Posterior vena cava (tissue), 2 donors: Measurements from ENCODE around the gene RNF208. TPM values are rescaled to one million over a fixed set of nuclear protein-coding genes. Genes with fewer than 3 reads are reported as not detected.

Experiments
- DNase-seq: peaks from one replicate; pipeline ENCODE4 v3.0.0-alpha.2; 2020; ENCODE audit warnings: low spot score
- intact Hi-C, 2 donors: fragments of 100-400 bp; cut with DNase I; formaldehyde crosslinking; loops; one replicate each; pipeline versions ENCODE4 v1.14.1 to v1.14.2; 2022 to 2023
- total RNA-seq, 2 donors: library from RNA; stranded (reverse); fragmentation: NEBNext Ultra II Directional; extraction: Animal tissue kit (Norgen Biotek cat#: 25700); gene quantifications; one replicate each; pipeline ENCODE4 v1.2.1, GENCODE V29; 2021
- donor health status: DM: yes; HTN: yes; CAD: no.
- donor health status: DM: yes; HTN: yes; CAD: no.

Gene RNF208
- total RNA-seq, 2 donors from 2014 or later: 2.3 to 2.7 TPM

- intact Hi-C loops: no loop called here
- DNase-seq: peak; percentile 100
Observed at GRCh38 chr9:137200311-137201204, 21.5 kb downstream of the RNF208 start, which contains the start of gene TPRN. TPRN (minus strand) TSS chr9:137200741; CDS start chr9:137200711, 30 bp downstream.

- intact Hi-C loops: no loop called here
- no peak for DNase-seq
Observed at GRCh38 chr9:137199411-137200121, 22.5 kb downstream of the RNF208 start.

GRCh38 chr9:137198902-137199283 lies 23.1 kb downstream of the RNF208 start:
- DNase-seq: no peak
- intact Hi-C loops: no loop called here

- DNase-seq: no peak
- intact Hi-C loops: no loop called here
Observed at GRCh38 chr9:137198051-137198901, 23.8 kb downstream of the RNF208 start.

GRCh38 chr9:137195525-137196220 lies 26.4 kb downstream of the RNF208 start:
- no peak for DNase-seq
- intact Hi-C loops: no loop called here

- intact Hi-C loops: no loop called here
- no peak for DNase-seq
Observed at GRCh38 chr9:137194909-137195308, 27.1 kb downstream of the RNF208 start.

- intact Hi-C loops: no loop called here
- no peak for DNase-seq
Observed at GRCh38 chr9:137194388-137194787, 27.7 kb downstream of the RNF208 start.

- intact Hi-C loops: no loop called here
- no peak for DNase-seq
Observed at GRCh38 chr9:137193771-137194170, 28.3 kb downstream of the RNF208 start.

GRCh38 chr9:137192859-137193258 lies 29.2 kb downstream of the RNF208 start:
- no peak for DNase-seq
- intact Hi-C loops: no loop called here

GRCh38 chr9:137192448-137192780 lies 29.6 kb downstream of the RNF208 start:
- intact Hi-C loops: no loop called here
- DNase-seq: no peak

- DNase-seq: no peak
- intact Hi-C loops: no loop called here
Observed at GRCh38 chr9:137191691-137192447, 30.2 kb downstream of the RNF208 start.

- intact Hi-C loops: no loop called here
- no peak for DNase-seq
Observed at GRCh38 chr9:137191245-137191644, 30.8 kb downstream of the RNF208 start.

GRCh38 chr9:137190315-137190856 lies 31.7 kb downstream of the RNF208 start:
- no peak for DNase-seq
- intact Hi-C loops: no loop called here

- intact Hi-C loops: no loop called here
- no peak for DNase-seq
Observed at GRCh38 chr9:137189297-137190295, 32.4 kb downstream of the RNF208 start.

GRCh38 chr9:137188490-137189296 lies 33.3 kb downstream of the RNF208 start, which contains the start of the genes ANAPC2 and SSNA1:
ANAPC2 (minus strand) TSS chr9:137188560; CDS start chr9:137188532, 28 bp downstream.
SSNA1 (plus strand) TSS chr9:137188676; CDS start chr9:137188727, 51 bp downstream.
- DNase-seq: peak; percentile 98
- intact Hi-C loops: no loop called here

GRCh38 chr9:137188086-137188489 lies 34.0 kb downstream of the RNF208 start:
- intact Hi-C loops: no loop called here
- no peak for DNase-seq
